ENCODE data around the gene ERVK3-1. TPM values are rescaled to one million over a fixed set of nuclear protein-coding genes. Genes with fewer than 3 reads are reported as not detected.
A peak's percentile ranks its signal among the peaks of the same experiment; 100 is the strongest.

The ERVK3-1 gene
- total and polyA plus RNA-seq, 2 of the 13 experiments (the other 11 are each of a cell fraction or from before 2014, with no cell fraction given), result 28.5 to 38.7 TPM

DNA sequence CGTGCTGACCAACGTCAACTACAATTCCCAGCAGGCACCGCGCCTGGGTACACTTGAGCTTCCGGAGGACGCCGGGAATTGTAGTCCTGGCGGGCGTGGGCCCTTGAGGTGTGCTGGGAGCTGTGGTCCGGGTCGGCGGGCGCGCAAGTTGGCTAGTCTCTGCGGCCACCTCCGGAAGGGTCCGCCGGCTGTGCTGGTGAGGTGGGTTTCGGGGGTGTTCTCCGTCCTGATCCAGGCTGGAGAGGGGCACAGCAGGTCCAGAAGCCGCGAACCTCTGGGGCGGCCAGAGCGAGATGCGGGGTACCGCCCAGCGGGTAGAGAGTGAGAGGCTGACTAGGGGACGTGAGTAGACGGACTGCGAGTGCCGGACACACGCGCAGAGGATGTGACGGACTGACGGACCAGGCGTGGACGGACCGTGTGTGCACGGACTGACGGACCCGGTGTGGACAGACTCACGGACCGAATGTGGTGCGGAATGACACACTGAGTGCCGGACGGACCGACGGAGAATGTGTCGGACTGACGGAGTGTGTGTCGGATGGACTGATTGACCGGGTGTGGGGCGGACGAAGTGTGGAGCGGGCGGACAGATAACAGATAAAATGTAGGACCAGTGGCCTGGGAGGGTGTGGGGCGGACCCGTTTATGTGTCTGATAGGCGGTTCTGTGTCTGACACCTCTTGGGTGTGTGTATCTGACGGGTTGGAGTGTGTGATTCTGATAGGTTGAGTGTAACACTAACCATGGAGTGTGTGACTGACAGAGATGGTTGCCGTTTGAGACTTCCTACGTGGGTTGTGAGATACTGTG lies 21.9 kb downstream of the ERVK3-1 start, which contains the start of gene ZSCAN22 (continued):
- TF ChIP-seq, protein P1, sequence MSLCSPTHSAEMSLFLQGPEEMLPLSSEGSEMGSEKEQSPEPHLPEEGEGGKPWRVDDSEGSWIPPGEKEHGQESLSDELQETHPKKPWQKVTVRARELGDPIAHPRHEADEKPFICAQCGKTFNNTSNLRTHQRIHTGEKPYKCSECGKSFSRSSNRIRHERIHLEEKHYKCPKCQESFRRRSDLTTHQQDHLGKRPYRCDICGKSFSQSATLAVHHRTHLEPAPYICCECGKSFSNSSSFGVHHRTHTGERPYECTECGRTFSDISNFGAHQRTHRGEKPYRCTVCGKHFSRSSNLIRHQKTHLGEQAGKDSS (CRISPR knock-in tag; IDR thresholded peaks at IDR 0.05; ENCODE audit: borderline replicate concordance, low read depth), result peak; percentile 94; the same call in 1 of the 2 replicates
- TF ChIP-seq ZNF563 (CRISPR knock-in tag; IDR thresholded peaks at IDR 0.05) (no peak; the same call in 1 of the 2 replicates), BORCS8-MEF2B (CRISPR knock-in tag; IDR thresholded peaks at IDR 0.05) (no peak; the same call in 1 of the 2 replicates), SKI (IDR thresholded peaks at IDR 0.05; ENCODE audit: partially characterized antibody) (peak; percentile 21), RCOR2 (CRISPR knock-in tag; IDR thresholded peaks at IDR 0.05) (no peak), ZFP41 (CRISPR knock-in tag; IDR thresholded peaks at IDR 0.05; ENCODE audit: borderline replicate concordance) (no peak; the same call in 1 of the 2 replicates), ZNF556 (CRISPR knock-in tag; IDR thresholded peaks at IDR 0.05; ENCODE audit: borderline replicate concordance) (peak; percentile 85), ZNF530 (CRISPR knock-in tag; IDR thresholded peaks at IDR 0.05; ENCODE audit: low read depth) (no peak), ZNF235 (CRISPR knock-in tag; IDR thresholded peaks at IDR 0.05; ENCODE audit: borderline replicate concordance) (no peak; the same call in 1 of the 2 replicates), AHR (CRISPR knock-in tag; IDR thresholded peaks at IDR 0.05) (no peak), TOE1 (CRISPR knock-in tag; IDR thresholded peaks at IDR 0.05) (no peak; the same call in 1 of the 2 replicates), ZNF24 (IDR thresholded peaks at IDR 0.05) (no peak), ZNF720 (CRISPR knock-in tag; IDR thresholded peaks at IDR 0.05) (no peak; the same call in 1 of the 2 replicates), ZBTB42 (CRISPR knock-in tag; IDR thresholded peaks at IDR 0.05) (no peak)
- TF ChIP-seq, protein P2, sequence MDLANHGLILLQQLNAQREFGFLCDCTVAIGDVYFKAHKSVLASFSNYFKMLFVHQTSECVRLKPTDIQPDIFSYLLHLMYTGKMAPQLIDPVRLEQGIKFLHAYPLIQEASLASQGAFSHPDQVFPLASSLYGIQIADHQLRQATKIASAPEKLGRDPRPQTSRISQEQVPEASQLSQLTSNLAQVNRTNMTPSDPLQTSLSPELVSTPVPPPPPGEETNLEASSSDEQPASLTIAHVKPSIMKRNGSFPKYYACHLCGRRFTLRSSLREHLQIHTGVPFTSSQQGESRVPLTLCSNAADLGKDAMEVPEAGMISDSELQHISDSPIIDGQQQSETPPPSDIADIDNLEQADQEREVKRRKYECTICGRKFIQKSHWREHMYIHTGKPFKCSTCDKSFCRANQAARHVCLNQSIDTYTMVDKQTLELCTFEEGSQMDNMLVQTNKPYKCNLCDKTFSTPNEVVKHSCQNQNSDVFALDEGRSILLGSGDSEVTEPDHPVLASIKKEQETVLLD (CRISPR knock-in tag; IDR thresholded peaks at IDR 0.05; ENCODE audit: low read depth), result peak; percentile 71; the same call in 1 of the 2 replicates
- TF ChIP-seq, protein P3, sequence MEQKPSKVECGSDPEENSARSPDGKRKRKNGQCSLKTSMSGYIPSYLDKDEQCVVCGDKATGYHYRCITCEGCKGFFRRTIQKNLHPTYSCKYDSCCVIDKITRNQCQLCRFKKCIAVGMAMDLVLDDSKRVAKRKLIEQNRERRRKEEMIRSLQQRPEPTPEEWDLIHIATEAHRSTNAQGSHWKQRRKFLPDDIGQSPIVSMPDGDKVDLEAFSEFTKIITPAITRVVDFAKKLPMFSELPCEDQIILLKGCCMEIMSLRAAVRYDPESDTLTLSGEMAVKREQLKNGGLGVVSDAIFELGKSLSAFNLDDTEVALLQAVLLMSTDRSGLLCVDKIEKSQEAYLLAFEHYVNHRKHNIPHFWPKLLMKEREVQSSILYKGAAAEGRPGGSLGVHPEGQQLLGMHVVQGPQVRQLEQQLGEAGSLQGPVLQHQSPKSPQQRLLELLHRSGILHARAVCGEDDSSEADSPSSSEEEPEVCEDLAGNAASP (CRISPR knock-in tag; IDR thresholded peaks at IDR 0.05; ENCODE audit: borderline replicate concordance), result peak; percentile 42; the same call in 1 of the 2 replicates
- TF ChIP-seq, protein P4, sequence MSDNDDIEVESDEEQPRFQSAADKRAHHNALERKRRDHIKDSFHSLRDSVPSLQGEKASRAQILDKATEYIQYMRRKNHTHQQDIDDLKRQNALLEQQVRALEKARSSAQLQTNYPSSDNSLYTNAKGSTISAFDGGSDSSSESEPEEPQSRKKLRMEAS (IDR thresholded peaks at IDR 0.05), result peak; percentile 97
- TF ChIP-seq, protein P5, sequence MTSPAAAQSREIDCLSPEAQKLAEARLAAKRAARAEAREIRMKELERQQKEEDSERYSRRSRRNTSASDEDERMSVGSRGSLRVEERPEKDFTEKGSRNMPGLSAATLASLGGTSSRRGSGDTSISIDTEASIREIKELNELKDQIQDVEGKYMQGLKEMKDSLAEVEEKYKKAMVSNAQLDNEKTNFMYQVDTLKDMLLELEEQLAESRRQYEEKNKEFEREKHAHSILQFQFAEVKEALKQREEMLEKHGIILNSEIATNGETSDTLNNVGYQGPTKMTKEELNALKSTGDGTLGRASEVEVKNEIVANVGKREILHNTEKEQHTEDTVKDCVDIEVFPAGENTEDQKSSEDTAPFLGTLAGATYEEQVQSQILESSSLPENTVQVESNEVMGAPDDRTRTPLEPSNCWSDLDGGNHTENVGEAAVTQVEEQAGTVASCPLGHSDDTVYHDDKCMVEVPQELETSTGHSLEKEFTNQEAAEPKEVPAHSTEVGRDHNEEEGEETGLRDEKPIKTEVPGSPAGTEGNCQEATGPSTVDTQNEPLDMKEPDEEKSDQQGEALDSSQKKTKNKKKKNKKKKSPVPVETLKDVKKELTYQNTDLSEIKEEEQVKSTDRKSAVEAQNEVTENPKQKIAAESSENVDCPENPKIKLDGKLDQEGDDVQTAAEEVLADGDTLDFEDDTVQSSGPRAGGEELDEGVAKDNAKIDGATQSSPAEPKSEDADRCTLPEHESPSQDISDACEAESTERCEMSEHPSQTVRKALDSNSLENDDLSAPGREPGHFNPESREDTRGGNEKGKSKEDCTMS (CRISPR knock-in tag; conservative IDR thresholded peaks at IDR 0.05), result no peak
